PC-3 (cell line): ENCODE data around the gene ACO2.

Experiments used
- EZH2phosphoT487 ChIP-seq: fragments of 300-600 bp; sonication (generic); IDR thresholded peaks from 2 replicates; pipeline ENCODE4 v1.6.1; 2018; ENCODE audit warnings: mild to moderate bottlenecking, antibody characterized with exemption, low read length, borderline replicate concordance
- TF ChIP-seq, protein P1 (sequence below): fragments of 300-600 bp; sonication (generic); conservative IDR thresholded peaks from 2 replicates; pipeline ENCODE4 v1.5.1; 2017; ENCODE audit warnings: antibody characterized with exemption, low read depth, mild to moderate bottlenecking, low read length

DNA sequence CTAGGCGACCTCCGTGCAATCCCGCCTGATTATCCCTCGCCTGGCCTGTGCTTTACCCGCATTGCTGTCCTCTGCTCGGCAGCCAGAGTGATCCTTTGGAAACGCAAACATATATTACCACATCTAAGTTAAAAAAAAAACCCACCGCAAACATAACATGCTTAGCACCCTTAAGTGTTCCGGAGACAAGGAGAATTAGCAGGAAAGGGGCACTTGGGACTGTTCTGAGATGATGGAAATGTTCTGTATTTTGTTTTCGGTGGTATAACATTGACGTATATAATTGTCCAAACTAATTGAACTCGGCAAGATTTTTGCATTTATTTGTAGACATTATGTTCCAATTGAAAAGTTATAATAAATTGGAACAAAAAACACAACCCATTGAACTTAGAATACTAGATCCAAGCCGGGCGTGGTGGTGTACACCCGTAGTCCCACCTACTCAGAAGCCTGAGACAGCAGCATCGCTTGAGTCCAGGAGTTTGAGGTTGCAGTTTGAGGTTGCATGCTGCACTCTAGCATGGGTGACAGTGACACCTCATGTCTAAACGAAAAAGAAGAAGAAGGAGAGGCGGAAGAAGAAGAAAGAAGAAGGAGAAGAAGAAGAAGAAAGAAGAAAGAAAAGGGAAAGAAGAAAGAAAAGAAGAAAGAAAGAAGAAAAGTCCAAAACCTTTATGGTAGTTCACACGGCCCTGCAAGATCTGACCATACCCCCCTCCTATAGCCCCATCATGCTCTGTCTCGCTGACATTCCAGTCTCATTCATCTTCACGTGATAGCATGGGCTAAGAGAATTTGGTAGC lies 76.0 kb downstream of the ACO2 start:
- TF ChIP-seq, protein P1, sequence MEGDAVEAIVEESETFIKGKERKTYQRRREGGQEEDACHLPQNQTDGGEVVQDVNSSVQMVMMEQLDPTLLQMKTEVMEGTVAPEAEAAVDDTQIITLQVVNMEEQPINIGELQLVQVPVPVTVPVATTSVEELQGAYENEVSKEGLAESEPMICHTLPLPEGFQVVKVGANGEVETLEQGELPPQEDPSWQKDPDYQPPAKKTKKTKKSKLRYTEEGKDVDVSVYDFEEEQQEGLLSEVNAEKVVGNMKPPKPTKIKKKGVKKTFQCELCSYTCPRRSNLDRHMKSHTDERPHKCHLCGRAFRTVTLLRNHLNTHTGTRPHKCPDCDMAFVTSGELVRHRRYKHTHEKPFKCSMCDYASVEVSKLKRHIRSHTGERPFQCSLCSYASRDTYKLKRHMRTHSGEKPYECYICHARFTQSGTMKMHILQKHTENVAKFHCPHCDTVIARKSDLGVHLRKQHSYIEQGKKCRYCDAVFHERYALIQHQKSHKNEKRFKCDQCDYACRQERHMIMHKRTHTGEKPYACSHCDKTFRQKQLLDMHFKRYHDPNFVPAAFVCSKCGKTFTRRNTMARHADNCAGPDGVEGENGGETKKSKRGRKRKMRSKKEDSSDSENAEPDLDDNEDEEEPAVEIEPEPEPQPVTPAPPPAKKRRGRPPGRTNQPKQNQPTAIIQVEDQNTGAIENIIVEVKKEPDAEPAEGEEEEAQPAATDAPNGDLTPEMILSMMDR = no peak
- no peak for TF ChIP-seq EZH2phosphoT487
